GM12872 (cell line): ENCODE results near the gene TSPOAP1.

Experiments used
- CTCF ChIP-seq: IDR thresholded peaks from 3 replicates; pipeline ENCODE4 v1.5.1; 2011; ENCODE audit warnings: low read depth, mild to moderate bottlenecking, low read length, moderate library complexity; ENCODE audit not compliant: insufficient read depth

Gene TSPOAP1

GRCh38 chr17:58328195-58329034 is at the start of gene TSPOAP1:
TSPOAP1 (minus strand) TSS chr17:58328795; CDS start chr17:58327920, 875 bp downstream.
- no peak for TF ChIP-seq CTCF

- TF ChIP-seq CTCF, result no peak
These were observed 49.1 kb upstream of the TSPOAP1 start for GRCh38 chr17:58377661-58378060.

GRCh38 chr17:58377093-58377601 is 48.6 kb upstream of the TSPOAP1 start:
- no peak for TF ChIP-seq CTCF

- TF ChIP-seq CTCF, result no peak
These were observed 47.9 kb upstream of the TSPOAP1 start for GRCh38 chr17:58376472-58377000.

- no peak for TF ChIP-seq CTCF
These were observed 47.2 kb upstream of the TSPOAP1 start for GRCh38 chr17:58375811-58376210.

- TF ChIP-seq CTCF, result no peak
These were observed 46.7 kb upstream of the TSPOAP1 start for GRCh38 chr17:58375256-58375655.

GRCh38 chr17:58373923-58374322 is 45.3 kb upstream of the TSPOAP1 start:
- TF ChIP-seq CTCF, result no peak
